GM19468 (cell line): Measurements from ENCODE around the gene CDH13.

Experiments
- ATAC-seq: cut with Tn5 transposase; IDR thresholded peaks from one replicate; pipeline ENCODE4 v1.9.1; 2021; ENCODE audit warnings: mild to moderate bottlenecking, moderate library complexity, moderate number of reproducible peaks; ENCODE audit not compliant: unreplicated experiment; ENCODE audit errors: extremely low read depth

Gene CDH13

DNA sequence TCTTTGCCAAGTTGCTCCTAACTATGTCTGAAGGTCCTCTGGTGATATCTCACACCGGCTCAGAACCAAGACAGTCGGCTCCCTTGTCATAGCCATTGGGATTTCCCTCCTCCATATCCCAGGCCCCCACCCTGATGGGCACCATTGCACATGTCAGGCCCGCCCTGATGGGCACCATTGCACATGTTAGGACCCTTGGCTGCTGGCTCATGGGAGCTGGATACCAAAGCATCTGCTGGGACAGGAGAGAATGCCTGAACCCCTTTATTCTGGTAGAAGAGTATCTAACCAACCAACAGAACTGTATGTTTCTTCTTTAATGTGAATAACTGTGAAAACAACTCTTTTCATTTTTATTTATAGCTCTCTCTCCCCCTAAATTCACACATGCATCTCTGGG is 726.5 kb downstream of the CDH13 start:
- no peak for ATAC-seq

DNA sequence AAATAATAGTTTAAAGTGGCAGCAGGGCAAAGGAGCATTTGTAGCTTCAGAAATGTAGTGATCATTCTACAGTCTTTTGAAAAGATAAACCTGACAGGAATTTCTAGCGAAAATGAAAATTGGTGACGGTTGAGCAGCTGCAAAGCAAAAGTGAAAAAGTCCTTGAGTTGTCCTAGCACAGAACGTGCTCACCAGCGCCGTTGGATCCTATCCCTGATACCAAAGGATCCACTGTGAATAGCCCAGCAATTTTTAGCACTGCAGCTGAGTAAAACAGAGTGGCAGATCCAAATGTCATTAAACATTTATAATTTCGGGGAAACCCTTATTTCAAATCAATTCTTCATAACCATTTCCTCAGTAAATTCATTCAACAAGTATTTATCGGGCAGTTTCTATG is 727.2 kb downstream of the CDH13 start:
- ATAC-seq, result no peak

DNA sequence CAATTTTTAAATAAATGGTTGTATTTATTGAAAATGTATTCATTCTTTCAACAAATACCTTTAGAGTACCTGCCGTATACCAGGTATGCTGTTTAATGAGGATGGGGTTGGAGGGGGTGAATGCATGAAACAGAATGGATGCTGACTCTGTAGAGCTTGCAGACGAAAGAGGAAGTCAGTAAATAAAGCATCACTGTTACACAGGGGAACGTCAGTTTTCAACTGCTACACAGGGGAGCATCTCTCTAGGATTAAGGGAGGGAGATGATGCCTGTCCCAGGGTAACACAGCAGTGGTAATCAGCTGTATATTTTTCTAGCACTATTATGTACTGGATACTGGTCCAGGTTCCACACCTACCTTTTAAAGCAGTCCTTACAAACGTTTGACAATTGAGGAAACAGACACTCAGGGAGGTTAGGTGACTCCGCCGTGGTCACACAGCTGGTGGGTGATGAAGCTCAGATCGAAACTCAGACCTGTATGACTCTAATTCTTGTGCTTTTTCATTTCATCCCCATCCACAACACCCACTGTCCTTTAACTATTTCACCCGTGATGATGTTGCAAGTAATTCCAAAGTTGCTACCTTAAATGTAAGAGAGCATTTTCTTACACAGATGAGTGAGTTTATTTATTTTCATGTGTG is 728.9 kb downstream of the CDH13 start:
- ATAC-seq, result no peak

DNA sequence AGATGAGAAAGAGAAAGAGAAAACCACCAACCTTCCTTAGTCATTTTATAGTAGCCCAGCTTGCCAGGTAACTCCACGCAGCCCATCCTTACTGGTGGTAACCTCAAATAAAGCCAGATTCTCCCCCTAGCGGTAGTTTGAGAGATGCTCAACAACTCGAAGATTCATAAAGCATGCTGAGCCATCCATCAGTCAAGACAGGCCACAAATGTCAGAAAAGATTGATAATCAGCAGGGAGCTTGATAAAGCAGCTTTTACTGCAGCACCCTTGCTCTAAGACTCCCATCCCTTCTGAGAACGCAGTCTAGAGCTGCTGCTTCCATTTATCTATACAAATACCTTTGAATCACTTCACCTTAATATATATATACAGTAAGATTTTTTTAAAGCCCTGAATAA is 729.5 kb downstream of the CDH13 start:
- peak; percentile 72 for ATAC-seq

DNA sequence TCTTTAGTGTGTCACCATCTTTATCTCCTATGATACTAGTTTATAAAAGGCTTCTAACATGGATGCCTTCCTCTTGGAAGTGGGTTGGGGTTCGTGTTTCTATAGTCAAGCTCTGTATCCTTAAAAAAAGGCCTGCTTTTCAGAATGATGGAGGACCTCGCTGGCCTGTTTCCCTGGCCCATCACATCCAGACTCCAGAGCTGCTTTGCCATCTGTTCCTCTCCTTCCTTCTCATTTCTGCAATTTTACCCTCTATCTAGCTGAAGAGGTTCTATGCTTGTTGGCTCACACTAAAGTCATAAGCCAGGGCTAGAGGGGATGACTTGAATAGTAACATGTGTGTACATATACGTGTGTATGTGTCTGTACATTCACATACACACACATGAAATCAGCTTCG is 730.2 kb downstream of the CDH13 start:
- ATAC-seq, result no peak

DNA sequence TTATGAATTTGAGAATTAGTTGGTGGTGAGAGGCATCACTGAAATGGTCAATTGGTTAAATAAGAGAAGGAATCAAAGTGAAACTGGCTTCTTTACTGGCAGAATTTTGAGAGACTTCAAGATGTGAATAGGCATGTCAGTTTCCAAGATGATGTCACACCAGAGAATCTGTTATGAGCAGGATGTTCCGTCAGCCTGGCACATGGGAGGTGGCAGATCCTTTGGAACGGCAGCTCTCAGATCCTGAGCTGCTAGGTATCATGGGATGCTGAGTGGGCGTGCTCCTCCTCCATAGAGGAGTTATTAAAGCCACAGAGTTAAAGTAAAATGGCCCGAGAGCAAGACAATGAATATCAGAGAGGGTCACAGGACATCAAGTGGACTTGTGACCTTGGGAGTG is 736.8 kb downstream of the CDH13 start:
- no peak for ATAC-seq

DNA sequence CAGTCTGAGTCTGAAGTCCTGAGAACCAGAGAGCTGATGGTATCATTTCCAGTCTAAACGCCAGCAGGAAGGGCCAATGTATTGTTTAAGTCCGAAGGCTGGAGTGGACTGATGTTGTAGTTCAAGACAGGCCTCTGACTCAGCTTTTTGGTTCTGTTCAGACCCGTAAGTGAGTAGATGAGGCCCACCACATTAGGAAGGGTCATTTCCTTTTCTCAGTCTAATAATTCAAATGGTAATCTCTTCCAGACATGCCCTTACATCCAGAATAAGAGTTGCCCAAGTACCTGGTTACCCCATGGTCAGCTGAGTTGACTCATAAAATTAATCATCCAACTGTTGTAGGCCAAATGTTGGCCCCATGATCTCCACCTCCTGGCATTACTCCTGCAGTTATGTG is 738.4 kb downstream of the CDH13 start:
- ATAC-seq, result no peak

DNA sequence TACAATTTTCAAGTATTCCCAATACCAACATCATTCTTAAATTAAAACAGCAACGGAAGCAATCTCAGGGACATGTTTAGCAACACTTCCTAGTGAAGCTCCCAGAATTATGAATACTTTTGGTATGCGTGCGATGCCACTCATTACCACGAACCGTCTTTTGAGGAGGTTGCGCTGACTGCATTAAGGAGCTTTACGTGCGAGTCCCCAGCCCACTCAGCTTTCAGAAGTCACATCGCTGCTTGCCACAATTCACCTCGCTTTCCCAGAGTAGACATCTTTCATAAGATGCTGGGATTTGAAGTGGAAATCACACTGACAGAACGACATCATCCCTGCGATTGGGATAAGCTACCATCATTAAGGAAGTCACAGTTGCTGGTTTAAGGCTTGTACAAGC is 739.5 kb downstream of the CDH13 start:
- ATAC-seq, result no peak

DNA sequence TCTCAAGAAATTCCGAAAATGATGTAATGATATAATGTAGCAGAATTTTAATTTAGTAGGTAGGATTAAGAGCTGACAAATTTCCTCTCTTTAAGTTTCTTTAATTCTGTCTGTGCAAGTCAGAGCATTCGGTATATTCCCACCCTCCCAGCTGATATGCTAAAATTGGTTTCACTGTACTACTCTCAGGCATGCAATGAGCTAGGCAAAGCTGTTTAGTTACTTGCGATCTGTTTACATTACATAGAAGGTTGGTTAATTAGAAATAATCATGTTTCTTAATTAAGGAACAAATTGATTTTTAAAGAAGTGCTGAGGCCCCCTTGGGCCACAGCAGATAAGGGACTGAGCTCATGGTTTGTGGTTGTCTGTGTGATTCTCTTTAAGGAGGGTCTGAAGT is 748.2 kb downstream of the CDH13 start:
- no peak for ATAC-seq

DNA sequence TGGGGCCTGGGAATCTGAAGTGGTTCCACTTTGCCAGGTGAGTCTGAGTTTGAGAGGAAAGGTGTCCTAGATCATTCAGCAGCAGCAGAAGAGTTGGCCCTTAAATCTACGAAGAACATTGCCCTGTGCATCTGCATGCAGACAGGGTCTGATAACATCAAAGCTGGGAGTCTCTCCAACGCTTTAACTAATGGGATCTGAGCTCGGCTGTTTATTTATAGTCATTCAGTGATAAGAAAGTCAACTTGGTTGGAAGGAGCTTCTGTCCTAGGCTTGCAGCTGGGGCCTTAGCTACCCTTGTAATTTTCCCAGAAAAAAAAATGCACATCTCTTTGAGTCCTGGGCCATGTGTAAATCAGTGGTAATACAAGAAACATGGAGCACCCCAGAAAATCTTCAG is 763.0 kb downstream of the CDH13 start:
- ATAC-seq, result no peak

DNA sequence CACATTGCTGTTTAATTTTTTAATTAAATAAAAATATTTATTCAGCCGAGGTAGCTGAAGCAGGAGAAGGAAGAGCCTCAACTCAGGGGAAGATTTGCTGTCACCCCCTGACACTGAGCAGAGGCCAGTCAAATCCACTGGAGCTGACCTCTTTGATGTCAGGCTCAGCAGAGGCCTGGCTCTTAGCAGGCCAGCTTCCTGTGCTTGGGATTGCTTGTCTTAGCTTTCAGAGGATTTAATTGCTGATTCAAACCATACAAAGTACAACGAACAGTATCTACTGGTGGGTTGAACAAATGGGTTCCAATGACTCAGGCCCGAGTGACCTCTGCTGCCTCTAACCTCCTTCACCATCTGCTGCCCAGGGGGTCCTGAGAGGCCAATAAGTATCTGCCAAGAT is 764.0 kb downstream of the CDH13 start:
- ATAC-seq, result no peak

DNA sequence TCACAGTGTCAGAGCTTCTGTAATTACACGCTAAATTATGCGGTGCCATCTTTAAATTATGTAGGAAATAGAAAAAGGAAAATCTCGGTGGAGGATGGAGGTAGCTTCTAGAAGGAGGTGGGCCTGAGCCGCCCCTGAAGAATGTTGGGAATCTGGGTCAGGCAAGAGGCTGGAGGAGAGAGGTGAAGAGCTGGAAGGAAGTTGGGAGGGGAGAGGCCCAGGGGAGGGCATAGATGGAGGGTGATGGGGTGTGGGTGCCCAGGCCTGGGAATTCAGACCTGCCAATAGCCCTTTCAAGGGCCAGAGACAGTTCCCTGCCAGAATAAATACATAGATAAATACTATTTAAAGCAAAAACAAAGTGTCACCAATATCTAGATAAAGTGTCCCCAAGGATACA is 766.0 kb downstream of the CDH13 start:
- no peak for ATAC-seq

DNA sequence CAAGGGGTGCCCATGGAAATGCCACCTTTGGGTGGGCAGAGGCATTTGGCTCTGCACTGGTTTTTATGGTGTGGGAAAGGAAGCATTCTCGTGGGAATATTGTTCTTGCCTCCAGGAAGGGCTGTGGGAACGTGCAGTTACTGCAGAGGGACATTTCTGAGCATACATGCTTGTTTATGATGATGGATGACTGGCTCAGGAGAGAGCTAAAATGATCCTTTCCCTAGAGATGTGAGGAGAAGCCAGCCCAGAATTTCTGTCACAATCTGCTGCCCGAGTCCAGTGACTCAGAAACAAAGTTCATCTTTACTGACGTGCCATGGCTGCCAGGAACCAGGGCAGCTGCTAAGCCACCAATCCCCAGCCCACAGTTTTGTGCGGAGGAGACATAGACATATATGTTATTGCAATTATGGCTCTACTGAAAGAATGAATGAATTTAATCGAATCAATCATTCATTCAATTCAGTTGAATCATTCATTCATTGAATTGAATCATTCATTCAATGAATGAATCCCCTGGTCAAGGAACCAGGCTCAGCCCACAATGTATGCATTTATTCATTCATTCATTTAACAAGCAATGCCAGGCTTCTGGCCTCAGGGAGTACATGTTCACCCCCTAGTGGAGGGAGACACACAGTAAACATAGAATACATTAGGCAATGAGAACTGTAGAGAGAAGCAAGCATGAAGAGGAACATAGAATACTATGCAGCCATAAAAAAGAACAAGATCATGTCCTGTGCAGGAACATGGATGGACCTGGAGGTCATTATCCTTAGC is 766.6 kb downstream of the CDH13 start:
- no peak for ATAC-seq

DNA sequence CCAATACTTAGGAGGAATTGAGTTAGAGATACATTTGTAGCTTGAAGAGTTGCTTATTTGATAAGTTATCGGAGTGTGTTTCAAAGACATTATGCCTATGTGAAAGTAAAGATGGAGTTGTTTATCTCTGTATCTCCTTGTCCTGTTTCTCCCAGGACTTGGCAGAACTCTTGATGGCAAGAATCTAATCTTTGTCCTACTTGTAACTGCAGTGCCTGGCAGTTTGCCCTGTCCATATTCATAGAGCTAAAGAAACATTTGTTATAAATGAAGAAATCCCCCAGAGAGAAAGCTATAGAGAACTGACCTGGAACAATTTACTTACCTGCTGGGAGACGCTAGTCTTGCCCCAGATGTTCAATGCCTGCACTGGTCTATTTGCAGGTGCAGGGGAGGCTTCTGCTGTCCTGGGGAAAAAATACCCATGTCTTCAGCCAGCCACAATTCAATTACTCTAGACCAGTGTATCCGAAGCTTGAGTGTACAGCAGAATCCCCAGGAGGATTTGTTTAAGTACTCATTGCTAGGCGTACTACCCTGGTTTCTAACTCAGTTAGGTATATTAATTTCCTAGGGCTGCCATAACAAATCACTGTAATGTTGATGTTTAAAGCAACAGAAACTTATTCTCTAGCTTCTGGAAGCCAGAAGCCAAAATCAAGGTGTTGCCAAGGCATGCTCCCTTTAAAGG is 771.0 kb downstream of the CDH13 start:
- no peak for ATAC-seq

DNA sequence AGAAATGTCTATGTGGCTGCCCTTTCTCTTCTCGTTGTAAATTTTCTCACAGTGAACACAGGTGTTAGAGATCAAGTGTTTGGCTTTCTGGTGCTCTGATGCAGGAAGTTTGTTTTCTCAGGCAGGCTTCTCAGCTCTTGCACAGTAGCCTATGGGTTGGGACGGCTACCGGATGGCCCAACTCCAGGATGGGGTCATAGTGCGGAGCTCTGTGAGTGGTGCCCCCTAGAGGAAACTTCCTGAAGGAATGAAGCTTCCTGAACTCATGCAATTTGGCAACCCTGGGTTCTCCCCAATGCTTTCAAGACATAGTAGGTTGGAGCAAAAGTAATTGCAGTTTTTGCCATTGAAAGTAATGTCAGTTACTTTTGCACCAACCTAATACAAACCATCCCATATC is 773.5 kb downstream of the CDH13 start:
- no peak for ATAC-seq

DNA sequence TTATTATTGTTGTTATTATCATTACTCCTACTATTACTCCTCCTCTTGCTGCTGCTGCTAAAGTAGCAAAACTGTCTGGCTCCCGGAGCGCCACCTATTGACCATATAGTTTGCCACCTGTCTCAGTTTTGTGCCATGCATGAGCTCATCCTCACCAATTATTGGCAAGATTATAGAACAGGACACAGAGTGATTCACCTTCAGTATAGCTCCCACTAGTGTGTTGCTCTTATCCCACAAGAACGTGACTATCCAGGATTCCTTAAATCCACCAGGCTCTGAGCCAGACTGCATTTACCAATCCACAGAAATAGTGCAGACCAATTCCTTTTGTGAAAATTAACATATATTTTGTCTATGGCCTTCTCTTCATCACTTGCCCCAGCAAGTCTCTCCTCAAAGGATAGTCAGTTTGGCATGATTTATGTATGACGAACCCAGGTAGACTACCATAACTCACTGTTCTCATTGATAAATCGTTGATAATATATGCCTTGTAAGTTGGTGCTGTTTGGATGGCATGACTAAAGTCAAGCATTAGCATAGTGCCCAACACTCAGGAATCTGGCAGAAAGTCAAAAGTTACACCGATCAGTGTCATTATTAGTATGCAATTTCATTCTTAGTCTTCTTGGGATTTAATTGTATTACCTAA is 775.5 kb downstream of the CDH13 start:
- no peak for ATAC-seq

DNA sequence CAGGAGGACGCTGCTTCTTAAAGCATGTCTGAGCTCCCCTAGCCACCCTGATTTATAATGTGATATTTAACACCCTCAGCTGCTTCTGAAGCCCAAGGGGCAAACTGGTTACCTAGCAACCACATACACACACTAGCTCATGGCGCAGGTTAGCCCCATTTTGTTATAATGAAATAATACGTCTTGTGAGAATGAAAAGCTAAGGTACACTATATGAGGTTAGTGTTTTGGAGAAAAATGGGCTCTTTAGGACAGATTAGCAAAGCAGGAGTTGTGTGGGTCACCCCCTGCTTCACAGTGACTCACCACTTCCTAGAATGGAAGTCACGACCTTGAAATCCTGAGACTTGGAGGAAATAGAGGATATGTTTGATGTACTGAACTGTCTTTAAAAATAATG is 776.2 kb downstream of the CDH13 start:
- no peak for ATAC-seq

DNA sequence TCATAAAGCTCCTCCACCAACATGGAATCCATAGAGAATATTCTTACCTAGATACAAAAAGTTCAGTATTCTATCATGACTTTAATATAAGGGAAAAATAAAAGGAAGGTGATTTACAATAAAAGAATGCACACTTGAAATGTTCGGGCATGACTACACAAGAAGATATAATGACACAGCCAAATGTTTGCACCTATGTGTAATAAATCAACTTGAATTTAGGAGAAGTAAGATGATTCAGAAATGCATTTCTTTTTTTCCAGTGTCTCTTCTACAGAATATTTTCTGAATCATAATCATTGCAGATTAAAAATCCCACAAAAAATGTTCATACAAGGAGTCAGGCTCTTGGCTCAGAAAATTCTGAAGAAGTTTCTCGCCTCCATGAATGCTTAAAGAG is 777.0 kb downstream of the CDH13 start:
- no peak for ATAC-seq

DNA sequence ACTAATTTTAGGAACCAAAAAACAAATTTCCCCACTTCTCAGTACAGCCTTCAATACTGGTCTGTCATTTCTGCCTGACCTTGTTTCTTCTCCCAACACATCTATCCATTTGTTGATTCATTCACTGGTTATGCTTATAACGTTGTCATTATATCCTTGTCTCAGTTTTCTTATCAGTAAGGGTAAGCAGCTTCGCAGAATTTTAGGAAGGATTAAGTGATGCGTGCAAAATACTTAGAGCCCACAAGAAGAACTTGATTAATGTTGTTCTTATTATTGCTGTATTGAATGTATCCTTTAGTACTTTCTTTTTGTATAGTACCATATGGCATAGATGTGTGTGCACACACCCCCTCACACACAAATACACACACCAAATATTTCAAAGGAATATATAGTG is 777.5 kb downstream of the CDH13 start:
- ATAC-seq, result no peak

DNA sequence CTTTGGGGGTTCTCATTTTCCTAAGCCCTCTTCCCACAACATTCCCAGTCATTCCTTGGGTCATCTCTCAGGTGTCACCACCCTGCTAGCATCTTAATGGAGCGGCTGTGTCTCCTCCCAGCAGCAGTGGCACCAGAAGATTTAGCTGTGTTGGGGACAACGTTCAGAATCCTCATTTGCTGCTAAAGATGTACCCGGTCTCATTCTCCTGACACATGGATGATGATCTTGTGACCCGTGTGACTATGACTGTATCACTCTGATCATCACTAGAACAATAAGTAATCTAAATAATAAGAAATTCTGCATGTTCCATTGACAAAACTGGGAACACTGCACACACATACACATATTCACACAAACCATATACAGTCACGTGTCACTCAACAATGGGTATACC is 781.2 kb downstream of the CDH13 start:
- ATAC-seq, result no peak

DNA sequence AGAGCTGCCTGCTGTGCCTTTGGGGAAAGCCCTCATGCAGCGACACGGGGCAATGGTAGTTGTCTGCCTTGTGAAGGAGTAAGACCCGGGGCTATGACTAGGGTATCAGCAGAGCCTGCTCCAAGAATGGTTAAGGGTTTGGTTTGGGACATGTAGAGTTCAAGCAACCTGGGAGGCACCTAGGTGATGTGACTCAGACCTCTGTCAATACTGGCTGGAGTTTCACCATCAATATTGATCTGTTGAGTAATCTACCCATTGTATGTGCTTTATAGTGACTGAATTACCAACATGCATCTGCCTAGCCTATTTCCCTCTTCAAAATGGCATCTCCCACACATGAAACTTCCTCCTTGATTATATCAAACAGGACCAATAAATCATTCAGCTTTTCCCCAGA is 782.6 kb downstream of the CDH13 start:
- ATAC-seq, result no peak
